Suprapubic skin (tissue), 4 donors: Measurements from ENCODE around the gene CD68. TPM values are rescaled to one million over a fixed set of nuclear protein-coding genes. Genes with fewer than 3 reads are reported as not detected.

Experiments
- DNase-seq, 2 donors: peaks; one replicate each; pipeline ENCODE4 v3.0.0-alpha.2; 2019; ENCODE audit warnings: low spot score in 2 of 2
- H3K27ac ChIP-seq: fragments of 200-600 bp; sonication (generic); one replicate; pipeline ENCODE4 v1.5.1; 2019
- H3K27me3 ChIP-seq: fragments of 200-600 bp; sonication (generic); one replicate; pipeline ENCODE4 v1.5.1; 2019
- H3K36me3 ChIP-seq: fragments of 200-600 bp; sonication (generic); one replicate; pipeline ENCODE4 v1.5.1; 2019
- H3K4me1 ChIP-seq: fragments of 200-600 bp; sonication (generic); one replicate; pipeline ENCODE4 v1.5.1; 2019
- H3K4me3 ChIP-seq: fragments of 200-600 bp; sonication (generic); one replicate; pipeline ENCODE4 v1.5.1; 2019; ENCODE audit warnings: mild to moderate bottlenecking
- H3K9me3 ChIP-seq: fragments of 200-600 bp; sonication (generic); one replicate; pipeline ENCODE4 v1.5.1; 2019
- CTCF ChIP-seq, 2 donors: fragments of 200-600 bp in 1 of 2; fragments of 450-650 bp in 1 of 2; sonication (generic) in 1 of 2; IDR thresholded peaks; one replicate each; pipeline ENCODE4 v1.5.1; 2016 to 2019; ENCODE audit warnings: antibody characterized with exemption in 2 of 2, mild to moderate bottlenecking in 1 of 2, moderate library complexity in 1 of 2
- EP300 ChIP-seq: sonication (generic); formaldehyde crosslinking; IDR thresholded peaks from one replicate; pipeline ENCODE4 v1.6.1; 2017; ENCODE audit warnings: antibody characterized with exemption
- POLR2A ChIP-seq, 2 donors: fragments of 450-650 bp; IDR thresholded peaks; one replicate each; pipeline ENCODE4 v1.6.1; 2017; ENCODE audit warnings: antibody characterized with exemption in 2 of 2, mild to moderate bottlenecking in 2 of 2, moderate library complexity in 2 of 2
- POLR2AphosphoS5 ChIP-seq, 3 donors: sonication (generic); formaldehyde crosslinking; IDR thresholded peaks; one replicate each; pipeline ENCODE4 v1.6.1; 2017; ENCODE audit warnings: antibody characterized with exemption in 3 of 3
- WGBS: methylation state at CpG from one replicate; pipeline ENCODE4 v1.1.5; 2018; 5-methylcytosine and 5-hydroxymethylcytosine counted together
- total RNA-seq, 4 donors: library from RNA; depleted of rRNA; stranded (reverse); fragments of >200 nt; gene quantifications; one replicate each; pipeline ENCODE4 v1.1.0, GENCODE V29; 2016

CD68 gene
- total RNA-seq, 4 donors from 2014 or later, result 5.0 to 13.2 (median 9.6) TPM

GRCh38 chr17:7613769-7614424, 34.5 kb downstream of the CD68 start:
- H3K4me1 ChIP-seq, result peaks cover 49% of the 10 kb centered on the region
- peak overlapping the region; percentile 94 for H3K27ac ChIP-seq
- peaks cover 11% of the 10 kb centered on the region for H3K36me3 ChIP-seq
- H3K27me3 ChIP-seq, result no peaks in the 10 kb centered on the region
- TF ChIP-seq CTCF (IDR thresholded peaks at IDR 0.05) (no peak), EP300 (no peak), POLR2AphosphoS5 (IDR thresholded peaks at IDR 0.05) (no peak), POLR2A (IDR thresholded peaks at IDR 0.05) (no peak)
- no peak for DNase-seq
- 5% methylated on average over 19 of the region's 20 CpGs for WGBS
- H3K9me3 ChIP-seq, result no peaks in the 10 kb centered on the region
- H3K4me3 ChIP-seq, result peak overlapping the region; percentile 83

GRCh38 chr17:7614425-7615264, 35.2 kb downstream of the CD68 start, which contains the start of gene FXR2:
Gene FXR2, minus strand, starts transcription at chr17:7614897. Its CDS starts 365 bp downstream, at chr17:7614532.
- no peak for TF ChIP-seq POLR2AphosphoS5 (IDR thresholded peaks at IDR 0.05)
- peak; percentile 54 to 81 for TF ChIP-seq CTCF (IDR thresholded peaks at IDR 0.05)
- TF ChIP-seq POLR2A (IDR thresholded peaks at IDR 0.05), result peak in 1 of 2 donors; percentile 70
- no peak for TF ChIP-seq EP300
- peaks cover 11% of the 10 kb centered on the region for H3K36me3 ChIP-seq
- DNase-seq, result peak; percentile 100
- H3K27ac ChIP-seq, result peak within 1 kb of the TSS; percentile 94
- H3K4me1 ChIP-seq, result peaks cover 44% of the 10 kb centered on the region
- no peaks in the 10 kb centered on the region for H3K9me3 ChIP-seq
- under 1% methylated on average over 36 of the region's 93 CpGs for WGBS
- H3K27me3 ChIP-seq, result no peaks in the 10 kb centered on the region
- peak within 1 kb of the TSS; percentile 83 for H3K4me3 ChIP-seq

GRCh38 chr17:7615265-7615747, 35.9 kb downstream of the CD68 start:
- no peak for DNase-seq
- peaks cover 10% of the 10 kb centered on the region for H3K36me3 ChIP-seq
- peaks cover 40% of the 10 kb centered on the region for H3K4me1 ChIP-seq
- no peaks in the 10 kb centered on the region for H3K9me3 ChIP-seq
- WGBS, result 2% methylated on average over 28 of the region's 28 CpGs
- TF ChIP-seq POLR2A (IDR thresholded peaks at IDR 0.05) (no peak), EP300 (no peak), POLR2AphosphoS5 (IDR thresholded peaks at IDR 0.05) (no peak), CTCF (IDR thresholded peaks at IDR 0.05) (no peak)
- peak overlapping the region; percentile 94 for H3K27ac ChIP-seq
- peak overlapping the region; percentile 83 for H3K4me3 ChIP-seq
- no peaks in the 10 kb centered on the region for H3K27me3 ChIP-seq

GRCh38 chr17:7618608-7619007, 39.2 kb downstream of the CD68 start:
- Histone ChIP-seq H3K4me3 (no peak overlapping the region), H3K27me3 (no peaks in the 10 kb centered on the region), H3K36me3 (no peaks in the 10 kb centered on the region), H3K4me1 (peaks cover 10% of the 10 kb centered on the region), H3K27ac (no peak overlapping the region), H3K9me3 (no peaks in the 10 kb centered on the region)
- DNase-seq, result no peak
- no peak for TF ChIP-seq POLR2A (IDR thresholded peaks at IDR 0.05)
- WGBS, result 88% methylated on average over 5 of the region's 5 CpGs

GRCh38 chr17:7620835-7621234, 41.4 kb downstream of the CD68 start:
- H3K4me1 ChIP-seq, result no peaks in the 10 kb centered on the region
- no peak overlapping the region for H3K27ac ChIP-seq
- no peaks in the 10 kb centered on the region for H3K9me3 ChIP-seq
- TF ChIP-seq POLR2AphosphoS5 (IDR thresholded peaks at IDR 0.05), result no peak
- TF ChIP-seq POLR2A (IDR thresholded peaks at IDR 0.05), result no peak
- no peak for TF ChIP-seq EP300
- TF ChIP-seq CTCF (IDR thresholded peaks at IDR 0.05), result no peak
- no peak for DNase-seq
- no peaks in the 10 kb centered on the region for H3K36me3 ChIP-seq
- H3K27me3 ChIP-seq, result no peaks in the 10 kb centered on the region
- WGBS, result 80% methylated on average over 8 of the region's 8 CpGs
- no peak overlapping the region for H3K4me3 ChIP-seq
